GM18520 (cell line): ENCODE data around the gene SND1.

ENCODE experiments used
- ATAC-seq: cut with Tn5 transposase; IDR thresholded peaks from one replicate; pipeline ENCODE4 v1.9.1; 2021; ENCODE audit not compliant: unreplicated experiment

Gene SND1

GRCh38 chr7:127764681-127765080 lies 112.7 kb downstream of the SND1 start:
- ATAC-seq = no peak

- ATAC-seq = peak; percentile 46
These were observed 113.2 kb downstream of the SND1 start for GRCh38 chr7:127765150-127765549.

DNA sequence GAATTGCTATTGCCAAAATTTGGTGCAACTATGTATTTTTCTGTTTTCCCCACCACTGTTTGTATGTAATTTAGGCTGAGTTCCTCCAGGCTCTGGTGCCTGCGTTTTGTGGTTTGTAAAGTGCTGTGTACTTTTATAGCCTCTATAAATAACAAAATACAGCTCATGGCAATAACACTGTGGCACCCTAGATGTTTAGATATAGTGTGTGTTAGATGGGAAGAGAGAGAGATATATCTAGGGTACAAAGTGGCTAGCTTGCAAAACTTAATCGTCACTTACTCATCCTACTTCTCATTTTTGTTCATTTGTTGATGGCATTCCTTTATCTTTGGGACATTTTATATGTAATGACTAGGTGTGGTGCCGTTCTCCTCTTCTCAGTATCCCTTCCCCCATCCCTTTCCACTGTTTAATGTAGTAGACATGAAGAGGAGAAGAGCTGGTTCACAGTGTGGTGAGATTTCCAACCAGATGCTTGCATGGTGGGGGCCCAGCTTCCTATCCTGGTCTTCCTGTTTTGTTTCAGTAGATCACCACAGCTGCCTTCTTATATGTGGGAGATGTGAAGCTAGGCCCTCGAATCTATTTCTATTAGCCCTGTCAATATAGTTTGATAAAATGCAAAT lies 115.0 kb downstream of the SND1 start:
- no peak for ATAC-seq

GRCh38 chr7:127768241-127768640 lies 116.2 kb downstream of the SND1 start:
- ATAC-seq = no peak

GRCh38 chr7:127769137-127769536 lies 117.1 kb downstream of the SND1 start:
- no peak for ATAC-seq

DNA sequence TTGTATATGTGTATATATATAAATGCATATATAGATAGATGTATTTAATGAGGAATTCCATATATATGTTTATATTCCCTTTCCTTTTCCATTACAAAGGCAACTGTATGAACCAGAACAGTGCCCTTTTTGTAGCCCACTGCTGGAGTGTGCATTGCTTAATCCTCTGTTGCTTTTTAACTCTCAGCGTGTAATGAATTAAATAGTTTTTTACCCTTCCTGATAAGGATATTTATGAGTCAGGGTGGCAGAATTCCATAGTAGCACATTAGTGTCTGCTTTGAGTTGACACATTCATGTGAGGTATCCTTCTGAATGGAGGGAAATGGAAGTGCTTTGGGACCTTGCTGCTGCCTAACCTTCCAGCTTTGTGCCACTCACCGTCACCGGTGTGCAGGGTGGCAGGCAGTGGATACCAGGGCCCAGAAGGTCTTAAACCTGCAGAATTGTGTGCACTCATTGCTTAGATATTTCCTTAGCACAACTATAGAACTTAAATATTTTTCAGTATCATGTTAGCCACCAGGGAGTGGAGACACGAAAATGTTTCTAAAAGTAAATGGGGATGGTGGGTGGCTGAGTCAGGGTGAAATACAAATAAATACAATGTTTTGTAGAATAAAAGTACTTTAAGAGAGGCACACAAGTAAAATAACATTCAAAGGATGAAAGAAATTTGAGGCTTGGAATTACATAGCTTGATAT lies 117.9 kb downstream of the SND1 start:
- no peak for ATAC-seq

DNA sequence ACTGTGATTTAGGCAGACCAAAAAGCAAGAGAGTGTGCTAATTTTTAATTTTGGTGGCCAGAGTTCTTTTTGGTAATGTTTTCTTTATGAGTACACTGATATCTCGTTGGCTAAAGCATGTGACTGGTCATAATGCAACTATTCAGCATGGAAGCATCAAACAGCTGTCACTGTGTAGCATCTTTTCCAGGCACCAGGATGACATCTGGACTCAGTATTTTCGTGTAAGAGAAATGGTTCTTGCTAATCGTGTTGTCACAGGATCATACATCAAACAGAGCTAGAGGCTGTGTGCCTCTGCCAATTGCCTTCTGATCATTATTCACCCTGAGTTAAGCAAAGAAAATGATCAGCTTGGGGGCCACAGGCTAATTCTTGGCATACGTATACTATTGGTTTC lies 118.9 kb downstream of the SND1 start:
- ATAC-seq = no peak

- peak; percentile 53 for ATAC-seq
These were observed 119.7 kb downstream of the SND1 start for GRCh38 chr7:127771707-127772106.

DNA sequence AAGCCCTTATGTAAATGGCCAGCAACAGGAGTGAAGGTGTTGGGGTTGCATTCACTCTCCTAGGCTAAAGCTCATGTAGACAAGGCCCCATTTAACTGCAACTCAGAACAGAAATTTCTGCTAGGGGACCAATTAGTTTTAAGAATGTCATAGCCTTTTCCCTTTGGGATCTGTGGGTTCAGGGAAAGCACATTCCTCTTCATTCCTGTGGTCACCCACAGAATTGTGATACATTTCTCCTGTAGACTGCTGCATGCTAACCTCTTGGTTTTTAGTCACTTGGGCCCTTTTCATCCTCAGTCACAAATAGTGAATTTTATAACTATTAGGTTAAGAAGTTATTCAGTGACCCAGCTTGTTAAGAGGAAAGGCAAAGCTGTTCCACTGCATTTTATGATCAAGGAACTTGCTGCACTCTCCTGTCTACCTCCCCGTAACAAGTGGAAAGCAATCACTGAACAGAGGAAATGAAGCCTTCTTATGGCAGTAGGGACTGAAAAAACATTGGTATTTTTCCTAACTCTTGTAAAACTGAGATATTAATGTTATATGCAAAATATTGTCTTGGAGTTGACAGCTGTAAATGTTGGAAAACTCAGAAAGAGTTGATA lies 124.9 kb downstream of the SND1 start:
- ATAC-seq = no peak

DNA sequence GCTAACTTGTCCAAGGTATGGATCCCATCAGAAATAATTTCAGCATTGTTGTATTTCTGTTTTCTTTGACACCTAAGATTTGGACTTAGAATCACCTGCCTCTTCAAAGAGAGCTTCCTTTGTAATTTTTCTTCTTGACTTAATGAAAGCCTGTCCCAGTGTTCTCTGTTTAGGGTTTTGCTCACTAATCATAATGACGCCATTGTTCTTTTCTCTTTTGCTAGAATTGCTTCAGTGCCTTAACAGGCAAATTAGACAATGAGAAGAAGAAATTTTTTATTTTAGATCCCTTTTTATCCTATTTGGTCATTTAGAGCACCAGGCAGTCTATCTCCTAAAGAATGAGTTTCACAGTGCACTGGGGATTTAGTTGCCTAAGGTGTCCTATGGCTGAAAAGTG lies 128.5 kb downstream of the SND1 start:
- no peak for ATAC-seq

GRCh38 chr7:127781081-127781480 lies 129.1 kb downstream of the SND1 start:
- ATAC-seq = no peak

- ATAC-seq = no peak
These were observed 130.1 kb downstream of the SND1 start for GRCh38 chr7:127782075-127782474.

GRCh38 chr7:127782654-127783559 lies 130.9 kb downstream of the SND1 start:
- peak; percentile 90 for ATAC-seq

DNA sequence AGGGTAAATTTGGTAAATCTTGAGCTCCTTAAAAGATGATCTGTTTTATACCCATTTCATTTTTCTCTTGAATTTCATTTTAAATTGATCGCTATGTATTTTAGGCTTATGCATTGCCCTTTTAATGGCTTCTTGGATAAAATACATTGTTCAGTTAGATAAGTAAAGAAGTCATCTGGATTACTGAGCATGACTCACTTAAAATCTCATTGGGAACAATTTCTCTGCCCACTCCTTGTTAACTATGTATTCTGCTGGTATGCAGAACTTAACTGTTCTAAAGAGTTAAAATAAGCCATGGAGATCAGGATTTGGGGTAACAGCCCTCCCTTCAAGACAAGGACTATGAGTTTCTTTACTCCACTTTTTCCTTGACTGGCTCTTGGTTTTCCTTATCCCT lies 134.2 kb downstream of the SND1 start:
- ATAC-seq = no peak

- ATAC-seq = no peak
These were observed 137.0 kb downstream of the SND1 start for GRCh38 chr7:127789031-127789430.

DNA sequence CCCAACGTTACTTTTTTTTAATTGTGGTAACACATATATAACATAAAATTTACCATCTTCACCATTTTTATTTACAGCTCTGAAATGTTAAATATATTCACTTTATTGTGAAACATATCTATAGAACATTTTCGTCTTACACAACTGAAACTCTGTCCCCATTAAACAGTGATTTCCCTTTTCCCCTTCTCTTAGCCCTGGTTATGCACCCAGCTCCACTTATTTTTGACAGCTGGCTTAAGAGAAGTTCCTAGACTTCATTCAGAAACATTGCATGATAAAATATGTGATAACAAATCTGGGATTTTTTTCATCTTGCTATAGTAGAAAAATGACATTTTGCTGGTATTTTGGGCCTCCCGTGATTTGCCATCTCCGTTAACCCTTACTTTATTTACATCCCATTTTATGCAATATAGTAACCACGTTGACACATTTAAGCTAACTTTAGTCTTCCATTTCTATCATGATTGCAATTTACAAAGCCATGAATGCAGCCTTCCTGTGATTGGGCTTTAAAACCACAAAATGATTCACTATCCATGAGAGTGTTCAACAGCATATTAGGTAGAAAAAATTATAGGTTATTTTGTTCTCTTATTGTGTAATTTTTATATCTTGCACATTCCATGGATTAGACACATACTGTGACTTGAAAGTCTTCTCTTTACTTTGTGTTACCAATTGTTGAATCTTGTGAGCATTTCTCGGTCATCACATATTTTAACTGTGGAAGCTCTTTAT lies 139.6 kb downstream of the SND1 start:
- no peak for ATAC-seq

GRCh38 chr7:127792528-127793342 lies 140.7 kb downstream of the SND1 start:
- ATAC-seq = no peak

DNA sequence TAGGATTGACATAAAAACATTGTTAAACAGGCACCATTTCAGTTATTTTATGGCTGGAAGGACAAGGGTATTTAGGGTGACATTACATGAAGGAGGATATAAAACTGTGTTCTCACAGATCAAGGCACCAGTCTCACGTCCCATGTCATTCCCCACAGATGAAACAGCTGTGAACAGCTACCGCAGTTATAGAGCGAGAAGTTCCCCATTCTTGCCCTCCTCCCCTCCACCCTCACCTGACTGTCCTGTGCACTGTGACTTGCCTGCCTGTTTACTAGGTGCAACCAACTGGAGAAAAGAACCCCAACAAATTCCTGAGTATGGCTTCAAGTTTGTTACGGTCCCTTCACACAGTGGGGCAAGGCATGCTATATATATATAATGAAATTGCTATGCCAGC lies 141.6 kb downstream of the SND1 start:
- ATAC-seq = no peak

GRCh38 chr7:127794136-127794535 lies 142.1 kb downstream of the SND1 start:
- no peak for ATAC-seq

DNA sequence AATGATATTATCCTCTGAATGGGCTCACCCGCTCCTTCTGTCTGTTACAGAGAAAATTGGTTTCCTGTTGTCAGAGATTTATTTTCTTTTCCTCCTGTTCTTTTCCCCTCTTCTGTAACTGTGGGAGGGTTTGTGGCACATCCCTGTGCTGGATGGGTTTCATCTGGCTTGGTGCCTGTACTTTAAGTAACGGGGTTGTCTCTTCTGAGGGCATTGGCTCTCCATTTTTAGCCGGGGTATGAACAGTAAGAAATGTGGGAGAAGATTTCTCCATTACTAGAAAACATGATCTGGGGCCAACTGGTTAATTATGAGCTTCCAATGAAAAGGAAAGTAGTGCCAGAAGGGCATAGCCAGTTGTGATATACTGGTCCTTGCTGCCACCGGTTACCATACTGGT lies 142.6 kb downstream of the SND1 start:
- no peak for ATAC-seq
